Measurements from ENCODE around the gene CHRNA4.

Gene CHRNA4

GRCh38 chr20:63370618-63371187 is 9.6 kb upstream of the CHRNA4 start:
- peaks cover 26% of the 10 kb centered on the region for H4K20me1 ChIP-seq (ENCODE audit: insufficient read depth, low read length)
- DNase-seq (no peak), ATAC-seq (ENCODE audit: insufficient read depth, low read depth) (no peak)
- no peak for TF ChIP-seq EZH2 (IDR thresholded peaks at IDR 0.05; ENCODE audit: borderline replicate concordance, low read depth, low read length, severe bottlenecking)
- TF ChIP-seq CTCF (IDR thresholded peaks at IDR 0.05; ENCODE audit: borderline replicate concordance, extremely low read depth, low read length, poor library complexity, severe bottlenecking), result no peak
- H3K79me2 ChIP-seq (ENCODE audit: insufficient read depth, low read length), result no peaks in the 10 kb centered on the region
- H3K4me1 ChIP-seq (ENCODE audit: insufficient read depth, low read length), result no peaks in the 10 kb centered on the region
- H3K36me3 ChIP-seq (ENCODE audit: insufficient read depth, low read length), result no peaks in the 10 kb centered on the region
- H3K9me3 ChIP-seq (ENCODE audit: insufficient read depth, low read length, severe bottlenecking), result no peaks in the 10 kb centered on the region
- H2AFZ ChIP-seq (ENCODE audit: low read depth, low read length), result no peak overlapping the region
- H3K4me2 ChIP-seq (ENCODE audit: insufficient read depth, low read length), result no peak overlapping the region
- no peak overlapping the region for H3K4me3 ChIP-seq (ENCODE audit: low read depth in 1 of 2, low read length in 2 of 2)
- H3K27ac ChIP-seq (ENCODE audit: low read length), result no peak overlapping the region
- peaks cover 11% of the 10 kb centered on the region for H3K27me3 ChIP-seq (ENCODE audit: insufficient read depth, low read length, poor library complexity)
- no peak overlapping the region for H3K9ac ChIP-seq (ENCODE audit: low read depth, low read length)

- TF ChIP-seq CTCF (IDR thresholded peaks at IDR 0.05; ENCODE audit: borderline replicate concordance, extremely low read depth, low read length, poor library complexity, severe bottlenecking) (no peak), EZH2 (IDR thresholded peaks at IDR 0.05; ENCODE audit: borderline replicate concordance, low read depth, low read length, severe bottlenecking) (no peak)
- H3K79me2 ChIP-seq (ENCODE audit: insufficient read depth, low read length), result no peaks in the 10 kb centered on the region
- H3K9ac ChIP-seq (ENCODE audit: low read depth, low read length), result no peak overlapping the region
- H3K27me3 ChIP-seq (ENCODE audit: insufficient read depth, low read length, poor library complexity), result peaks cover 11% of the 10 kb centered on the region
- H2AFZ ChIP-seq (ENCODE audit: low read depth, low read length), result no peak overlapping the region
- peaks cover 24% of the 10 kb centered on the region for H4K20me1 ChIP-seq (ENCODE audit: insufficient read depth, low read length)
- no peaks in the 10 kb centered on the region for H3K4me1 ChIP-seq (ENCODE audit: insufficient read depth, low read length)
- DNase-seq (no peak), ATAC-seq (ENCODE audit: insufficient read depth, low read depth) (peak; percentile 9; the same call in 1 of the 3 replicates)
- H3K4me3 ChIP-seq (ENCODE audit: low read depth in 1 of 2, low read length in 2 of 2), result no peak overlapping the region
- no peaks in the 10 kb centered on the region for H3K36me3 ChIP-seq (ENCODE audit: insufficient read depth, low read length)
- H3K4me2 ChIP-seq (ENCODE audit: insufficient read depth, low read length), result no peak overlapping the region
- H3K27ac ChIP-seq (ENCODE audit: low read length), result no peak overlapping the region
- H3K9me3 ChIP-seq (ENCODE audit: insufficient read depth, low read length, severe bottlenecking), result no peaks in the 10 kb centered on the region
These were observed 8.8 kb upstream of the CHRNA4 start for GRCh38 chr20:63369724-63370617.

GRCh38 chr20:63369024-63369530 is 7.9 kb upstream of the CHRNA4 start:
- TF ChIP-seq EZH2 (IDR thresholded peaks at IDR 0.05; ENCODE audit: borderline replicate concordance, low read depth, low read length, severe bottlenecking) (no peak), CTCF (IDR thresholded peaks at IDR 0.05; ENCODE audit: borderline replicate concordance, extremely low read depth, low read length, poor library complexity, severe bottlenecking) (no peak)
- Histone ChIP-seq H2AFZ (ENCODE audit: low read depth, low read length) (no peak overlapping the region), H3K9ac (ENCODE audit: low read depth, low read length) (no peak overlapping the region), H3K4me1 (ENCODE audit: insufficient read depth, low read length) (no peaks in the 10 kb centered on the region), H3K9me3 (ENCODE audit: insufficient read depth, low read length, severe bottlenecking) (no peaks in the 10 kb centered on the region), H3K79me2 (ENCODE audit: insufficient read depth, low read length) (no peaks in the 10 kb centered on the region), H3K4me3 (ENCODE audit: low read depth in 1 of 2, low read length in 2 of 2) (no peak overlapping the region), H3K27me3 (ENCODE audit: insufficient read depth, low read length, poor library complexity) (peaks cover 5% of the 10 kb centered on the region), H4K20me1 (ENCODE audit: insufficient read depth, low read length) (peaks cover 19% of the 10 kb centered on the region), H3K36me3 (ENCODE audit: insufficient read depth, low read length) (no peaks in the 10 kb centered on the region), H3K4me2 (ENCODE audit: insufficient read depth, low read length) (no peak overlapping the region), H3K27ac (ENCODE audit: low read length) (no peak overlapping the region)
- DNase-seq (no peak), ATAC-seq (ENCODE audit: insufficient read depth, low read depth) (no peak)
